T-helper 2 cell (primary cell): ENCODE measurements around the gene PTPRN2.
"Not testable (repeated sequence)": the region's sequence is repeated elsewhere in the genome, so short reads cannot be mapped to it uniquely, and the experiment has no call there.

Source experiments
- DNase-seq, 5 experiments: peaks; one replicate each; pipeline versions ENCODE4 v3.0.0 to v3.0.0-alpha.2; 2012 to 2022

Gene PTPRN2

DNA sequence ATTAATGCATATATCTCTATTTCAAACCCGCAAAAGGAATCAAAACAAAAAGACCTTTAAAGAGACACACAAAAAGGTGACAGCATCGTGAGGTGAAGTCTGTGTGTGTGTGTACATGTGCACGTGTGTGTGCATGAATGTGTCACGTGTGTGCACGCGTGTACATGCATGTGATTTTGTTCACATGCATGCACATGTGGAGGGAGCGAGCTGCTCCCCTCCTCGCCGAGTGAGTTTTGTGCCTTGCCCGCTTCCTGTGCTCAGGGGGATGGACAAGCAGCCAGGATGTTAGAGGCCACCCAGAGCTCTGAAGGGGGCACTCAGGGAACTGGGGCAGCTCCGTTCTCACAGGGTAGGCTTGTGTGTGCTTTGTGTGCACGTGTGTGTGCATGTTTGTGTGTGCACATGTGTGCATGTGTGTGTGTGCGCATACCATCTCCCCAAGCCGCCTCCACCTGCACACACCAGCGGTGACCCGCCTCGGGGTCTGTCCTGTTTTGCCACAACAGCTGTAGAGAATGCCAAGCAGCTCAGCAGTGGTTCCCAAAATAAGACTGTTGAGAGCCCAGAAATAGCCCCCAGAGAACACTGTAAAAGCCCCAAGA lies 191.2 kb downstream of the PTPRN2 start:
- no peak for DNase-seq

- no peak for DNase-seq
Observed at GRCh38 chr7:158395780-158396278, 191.8 kb downstream of the PTPRN2 start.

GRCh38 chr7:158395349-158395748 lies 192.3 kb downstream of the PTPRN2 start:
- no peak for DNase-seq

DNA sequence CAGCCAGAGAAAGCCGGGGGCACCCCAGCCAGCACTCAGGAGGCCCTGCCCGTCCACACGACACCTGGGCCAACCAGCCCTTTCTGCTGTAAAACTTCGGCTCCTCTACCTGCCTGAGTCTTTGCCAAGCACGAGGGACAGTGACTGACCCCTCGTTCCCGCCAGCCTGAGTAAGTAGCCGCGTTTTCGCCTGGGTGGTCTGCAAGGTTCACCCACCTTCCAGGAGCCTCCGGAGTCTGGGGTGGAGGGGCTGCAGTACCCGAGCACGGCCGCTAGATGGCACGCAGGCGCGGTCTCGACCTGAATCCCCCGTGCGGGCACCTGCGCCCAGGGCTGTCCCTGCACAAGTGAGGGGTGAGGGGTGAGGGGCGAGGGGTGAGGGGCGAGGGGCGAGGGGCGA lies 192.7 kb downstream of the PTPRN2 start:
- peak in 3 of 5 experiments; percentile 11 to 18 (median 13) for DNase-seq

- no peak for DNase-seq
Observed at GRCh38 chr7:158393926-158394625, 193.5 kb downstream of the PTPRN2 start.

GRCh38 chr7:158392251-158392650 lies 195.4 kb downstream of the PTPRN2 start:
- no peak for DNase-seq

- no peak for DNase-seq
Observed at GRCh38 chr7:158391541-158391940, 196.1 kb downstream of the PTPRN2 start.

DNA sequence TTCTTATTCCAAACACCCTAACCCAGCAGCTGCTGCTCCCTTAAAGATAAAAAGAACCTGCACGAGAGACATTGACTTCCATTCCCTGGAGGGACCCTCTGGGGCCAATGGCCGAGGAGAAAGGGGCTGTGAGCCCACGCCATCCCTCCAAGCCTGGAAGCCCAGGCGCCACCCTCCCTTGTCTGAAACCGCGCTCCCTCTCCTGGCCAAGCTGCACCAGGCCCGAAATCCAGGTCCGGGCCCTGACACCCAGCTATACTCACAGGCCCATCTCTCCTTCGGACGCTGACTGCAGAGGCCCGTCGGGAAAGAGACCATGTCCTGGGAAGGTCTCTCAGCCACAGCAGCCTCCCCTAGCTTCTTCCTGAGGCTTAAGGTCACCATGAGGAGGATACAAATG lies 196.5 kb downstream of the PTPRN2 start:
- DNase-seq = no peak

DNA sequence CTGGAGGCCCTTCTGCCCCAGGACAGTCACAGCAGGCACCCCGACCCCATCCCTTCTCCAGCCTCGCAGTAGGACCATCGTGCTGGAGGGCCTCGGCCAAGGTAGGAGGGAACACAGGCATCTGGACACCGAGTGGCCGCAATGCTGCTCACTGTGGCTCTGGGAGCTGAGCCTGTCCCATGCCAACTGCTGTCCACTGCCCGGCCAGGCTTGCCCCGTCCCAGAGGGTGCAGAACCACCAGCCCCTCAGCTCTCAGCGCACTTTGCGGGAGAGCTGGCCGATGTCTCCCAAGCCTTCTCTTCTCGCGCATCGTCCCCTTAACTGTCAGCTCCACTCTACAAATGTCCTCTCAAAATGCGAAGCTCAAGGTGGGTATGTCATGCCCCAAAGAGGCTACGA lies 197.2 kb downstream of the PTPRN2 start:
- DNase-seq = no peak

DNA sequence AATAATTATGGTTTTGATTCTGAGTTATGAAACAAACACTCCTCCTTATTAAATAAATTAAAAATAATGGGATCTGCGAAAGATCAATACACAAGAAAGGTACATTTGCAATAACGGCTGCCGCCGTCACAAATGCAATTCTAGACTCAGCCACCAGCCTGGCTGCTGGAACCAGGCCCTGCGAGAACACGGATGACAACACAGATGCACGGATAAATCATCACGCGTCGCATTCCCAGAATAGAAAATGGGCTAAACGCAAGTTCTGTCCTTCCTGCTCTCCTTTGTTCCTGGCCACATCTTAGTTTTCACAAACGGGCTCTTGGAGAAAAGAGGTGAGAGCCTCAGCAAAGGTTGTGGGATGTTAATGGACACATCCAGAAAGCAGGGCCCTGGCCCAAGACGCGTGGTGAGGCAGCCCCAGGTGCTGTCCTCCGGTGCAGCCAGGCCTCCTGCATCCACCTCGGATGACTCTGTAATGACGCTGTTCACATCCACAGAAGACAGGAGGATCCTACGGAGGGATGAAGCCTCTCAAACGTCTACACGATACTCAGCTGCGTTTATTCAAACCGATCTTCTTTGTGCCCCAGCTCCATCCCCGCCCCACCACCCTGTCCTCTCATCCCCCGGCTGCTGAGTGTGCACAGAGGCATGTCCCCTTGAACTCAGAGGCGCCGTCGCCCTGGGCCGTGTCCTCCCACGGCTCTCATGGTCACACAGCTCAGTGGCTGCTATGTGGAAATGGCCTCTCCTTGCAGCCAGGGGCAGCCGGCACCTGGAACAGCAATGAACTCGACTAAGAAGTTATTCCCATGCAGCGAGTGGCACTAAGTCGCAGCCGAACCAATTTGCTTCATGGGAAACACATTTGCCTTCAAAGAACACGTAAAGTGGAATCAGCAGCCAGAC lies 197.9 kb downstream of the PTPRN2 start:
- DNase-seq = no peak

DNA sequence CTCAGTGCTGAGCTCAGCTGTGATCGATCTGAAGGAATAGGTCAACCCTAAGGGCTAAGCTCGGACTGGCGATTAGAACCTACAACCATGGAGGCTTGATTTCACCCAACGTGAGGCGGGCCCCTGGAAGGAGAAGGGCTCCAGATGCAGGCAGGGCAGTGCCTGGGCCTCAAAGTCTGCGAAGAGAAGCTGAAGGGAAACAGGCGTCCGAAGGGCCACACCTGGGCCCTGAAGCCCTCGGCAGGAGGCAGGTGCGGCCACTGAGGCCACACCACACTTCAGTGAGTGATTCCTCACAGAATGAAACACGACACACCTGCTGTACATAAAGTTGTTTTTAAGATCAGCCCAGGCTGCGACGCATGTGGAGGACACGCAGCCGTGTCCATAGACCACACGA lies 198.7 kb downstream of the PTPRN2 start:
- DNase-seq = no peak

GRCh38 chr7:158388072-158388471 lies 199.6 kb downstream of the PTPRN2 start:
- no peak for DNase-seq

- DNase-seq = no peak
Observed at GRCh38 chr7:158387546-158387891, 200.1 kb downstream of the PTPRN2 start.

GRCh38 chr7:158386866-158387545 lies 200.6 kb downstream of the PTPRN2 start:
- DNase-seq = no peak

DNA sequence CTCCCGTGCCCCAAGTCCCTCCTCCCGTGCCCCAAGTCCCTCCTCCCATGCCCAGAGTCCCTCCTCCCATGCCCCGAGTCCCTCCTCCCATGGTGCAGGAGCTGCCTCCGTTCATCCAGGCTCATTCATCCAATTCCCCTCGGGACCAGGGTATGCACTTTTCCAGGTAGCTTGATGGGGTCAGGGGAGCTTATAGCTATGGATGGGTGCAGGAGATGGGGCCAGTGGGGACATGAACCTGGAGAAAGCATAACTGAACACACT lies 201.3 kb downstream of the PTPRN2 start:
- no peak for DNase-seq

GRCh38 chr7:158385496-158386354 lies 201.9 kb downstream of the PTPRN2 start:
- not testable (repeated sequence) for DNase-seq

DNA sequence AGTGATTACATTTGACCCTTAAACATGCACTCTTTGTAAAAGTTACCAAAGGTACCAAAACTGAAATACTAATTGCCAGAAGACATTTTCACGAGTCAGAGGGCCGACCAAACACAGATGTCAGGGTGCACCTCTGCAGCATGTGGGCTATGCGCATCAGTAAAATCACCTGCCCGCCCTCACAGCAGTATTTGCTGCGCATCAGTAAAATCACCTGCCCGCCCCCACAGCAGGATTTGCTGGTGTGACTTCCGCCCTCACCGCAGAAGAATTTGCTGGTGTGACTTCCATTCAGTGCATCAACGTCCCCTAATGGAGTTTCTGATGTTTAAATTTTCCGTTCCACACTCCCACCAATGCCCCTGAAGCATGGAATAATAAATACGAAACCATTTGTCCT lies 202.9 kb downstream of the PTPRN2 start:
- DNase-seq = no peak

GRCh38 chr7:158383665-158384064 lies 204.0 kb downstream of the PTPRN2 start:
- no peak for DNase-seq

- no peak for DNase-seq
Observed at GRCh38 chr7:158382363-158383254, 205.0 kb downstream of the PTPRN2 start.

- no peak for DNase-seq
Observed at GRCh38 chr7:158381956-158382355, 205.7 kb downstream of the PTPRN2 start.

DNA sequence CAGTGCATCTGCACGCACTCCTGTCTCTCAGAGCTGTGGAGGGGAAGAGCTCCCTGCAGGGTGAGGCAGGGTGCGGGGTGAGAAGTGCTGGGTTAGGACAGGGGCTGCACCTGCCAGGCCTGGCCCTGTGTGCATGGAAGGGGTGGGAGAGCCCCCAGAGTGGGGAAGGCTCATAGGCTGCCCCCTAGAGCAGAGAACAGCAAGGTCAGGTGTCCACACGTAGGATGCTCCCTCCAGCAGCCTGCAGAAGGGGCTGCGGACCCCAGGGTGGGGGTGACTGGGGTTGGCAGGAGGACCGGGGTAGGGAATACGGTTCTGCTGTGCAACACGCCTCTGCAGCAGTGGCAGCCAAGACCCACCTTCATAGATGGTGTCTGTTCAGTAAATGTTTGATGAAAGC lies 208.6 kb downstream of the PTPRN2 start:
- no peak for DNase-seq
